Suprapubic skin (tissue), 4 donors: ENCODE measurements around the gene GMDS. TPM values are rescaled to one million over a fixed set of nuclear protein-coding genes. Genes with fewer than 3 reads are reported as not detected.

ENCODE experiments used
- DNase-seq, 2 donors: peaks; one replicate each; pipeline ENCODE4 v3.0.0-alpha.2; 2019; ENCODE audit warnings: low spot score in 2 of 2
- H3K27ac ChIP-seq: fragments of 200-600 bp; sonication (generic); one replicate; pipeline ENCODE4 v1.5.1; 2019
- H3K27me3 ChIP-seq: fragments of 200-600 bp; sonication (generic); one replicate; pipeline ENCODE4 v1.5.1; 2019
- H3K36me3 ChIP-seq: fragments of 200-600 bp; sonication (generic); one replicate; pipeline ENCODE4 v1.5.1; 2019
- H3K4me1 ChIP-seq: fragments of 200-600 bp; sonication (generic); one replicate; pipeline ENCODE4 v1.5.1; 2019
- H3K4me3 ChIP-seq: fragments of 200-600 bp; sonication (generic); one replicate; pipeline ENCODE4 v1.5.1; 2019; ENCODE audit warnings: mild to moderate bottlenecking
- H3K9me3 ChIP-seq: fragments of 200-600 bp; sonication (generic); one replicate; pipeline ENCODE4 v1.5.1; 2019
- EP300 ChIP-seq: sonication (generic); formaldehyde crosslinking; IDR thresholded peaks from one replicate; pipeline ENCODE4 v1.6.1; 2017; ENCODE audit warnings: antibody characterized with exemption
- POLR2A ChIP-seq, 2 donors: fragments of 450-650 bp; IDR thresholded peaks; one replicate each; pipeline ENCODE4 v1.6.1; 2017; ENCODE audit warnings: antibody characterized with exemption in 2 of 2, mild to moderate bottlenecking in 2 of 2, moderate library complexity in 2 of 2
- POLR2AphosphoS5 ChIP-seq, 3 donors: sonication (generic); formaldehyde crosslinking; IDR thresholded peaks; one replicate each; pipeline ENCODE4 v1.6.1; 2017; ENCODE audit warnings: antibody characterized with exemption in 3 of 3
- WGBS: methylation state at CpG from one replicate; pipeline ENCODE4 v1.1.5; 2018; 5-methylcytosine and 5-hydroxymethylcytosine counted together
- total RNA-seq, 4 donors: library from RNA; depleted of rRNA; stranded (reverse); fragments of >200 nt; gene quantifications; one replicate each; pipeline ENCODE4 v1.1.0, GENCODE V29; 2016
- TF ChIP-seq, protein P1 (sequence below), 2 donors: fragments of 200-600 bp in 1 of 2; fragments of 450-650 bp in 1 of 2; sonication (generic) in 1 of 2; IDR thresholded peaks; one replicate each; pipeline ENCODE4 v1.5.1; 2016 to 2019; ENCODE audit warnings: antibody characterized with exemption in 2 of 2, mild to moderate bottlenecking in 1 of 2, moderate library complexity in 1 of 2

GMDS gene
- total RNA-seq, 4 donors from 2014 or later: 11.7 to 19.3 (median 13.2) TPM

DNA sequence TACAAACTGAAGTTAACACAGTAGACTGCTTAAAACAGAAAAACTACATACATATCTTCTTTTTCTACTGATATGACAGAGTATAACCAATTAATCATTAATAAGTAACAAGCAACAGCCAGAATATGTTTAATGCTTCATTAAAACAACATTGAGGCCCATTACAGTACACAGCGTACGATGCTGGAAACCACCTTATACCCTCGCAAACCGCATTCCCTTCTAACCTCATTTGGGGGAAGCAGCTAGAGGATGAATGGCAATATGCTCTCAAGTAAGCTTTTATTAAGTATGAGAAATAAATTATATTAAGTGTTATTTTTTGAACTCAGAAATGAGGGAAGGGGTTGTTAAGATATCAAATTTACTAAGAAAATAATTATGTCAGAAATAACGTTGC, 142.4 kb downstream of the GMDS start:
- WGBS: 85% methylated on average over 5 of the region's 5 CpGs

DNA sequence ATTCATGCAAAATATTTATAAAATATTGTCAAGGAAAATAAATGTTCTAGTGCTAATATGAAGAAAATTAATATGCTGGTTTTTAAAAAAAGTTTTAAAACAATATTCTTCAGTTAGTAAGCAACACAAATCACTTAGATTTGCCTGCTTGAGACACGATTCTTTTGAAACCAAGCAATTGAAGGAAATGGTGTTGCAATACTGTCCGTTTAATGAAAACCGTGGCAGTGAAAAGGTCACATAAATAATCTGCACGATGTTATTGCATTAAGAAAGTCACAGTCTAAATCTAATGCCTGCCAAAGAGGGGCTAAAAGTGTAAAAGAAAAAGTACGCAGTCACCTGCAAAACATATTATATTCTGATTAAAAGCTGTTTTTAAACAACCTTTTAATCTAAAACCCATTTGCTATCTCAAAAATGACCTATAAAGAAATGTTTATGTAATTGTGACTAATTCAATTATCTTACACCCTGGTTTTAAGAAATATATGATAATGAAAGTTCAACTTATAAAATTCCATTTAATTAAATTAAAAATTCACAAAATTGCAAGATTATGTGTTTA, 143.0 kb downstream of the GMDS start:
- Histone ChIP-seq H3K36me3 (no peaks in the 10 kb centered on the region), H3K27me3 (no peaks in the 10 kb centered on the region), H3K27ac (peak overlapping the region; percentile 40), H3K4me1 (peaks cover 4% of the 10 kb centered on the region), H3K9me3 (no peaks in the 10 kb centered on the region), H3K4me3 (no peak overlapping the region)
- no peak for DNase-seq
- WGBS: 71% methylated on average over 5 of the region's 5 CpGs
- TF ChIP-seq EP300: no peak
- no peak for TF ChIP-seq POLR2AphosphoS5 (IDR thresholded peaks at IDR 0.05)
- TF ChIP-seq POLR2A (IDR thresholded peaks at IDR 0.05): no peak
- TF ChIP-seq, protein P1, sequence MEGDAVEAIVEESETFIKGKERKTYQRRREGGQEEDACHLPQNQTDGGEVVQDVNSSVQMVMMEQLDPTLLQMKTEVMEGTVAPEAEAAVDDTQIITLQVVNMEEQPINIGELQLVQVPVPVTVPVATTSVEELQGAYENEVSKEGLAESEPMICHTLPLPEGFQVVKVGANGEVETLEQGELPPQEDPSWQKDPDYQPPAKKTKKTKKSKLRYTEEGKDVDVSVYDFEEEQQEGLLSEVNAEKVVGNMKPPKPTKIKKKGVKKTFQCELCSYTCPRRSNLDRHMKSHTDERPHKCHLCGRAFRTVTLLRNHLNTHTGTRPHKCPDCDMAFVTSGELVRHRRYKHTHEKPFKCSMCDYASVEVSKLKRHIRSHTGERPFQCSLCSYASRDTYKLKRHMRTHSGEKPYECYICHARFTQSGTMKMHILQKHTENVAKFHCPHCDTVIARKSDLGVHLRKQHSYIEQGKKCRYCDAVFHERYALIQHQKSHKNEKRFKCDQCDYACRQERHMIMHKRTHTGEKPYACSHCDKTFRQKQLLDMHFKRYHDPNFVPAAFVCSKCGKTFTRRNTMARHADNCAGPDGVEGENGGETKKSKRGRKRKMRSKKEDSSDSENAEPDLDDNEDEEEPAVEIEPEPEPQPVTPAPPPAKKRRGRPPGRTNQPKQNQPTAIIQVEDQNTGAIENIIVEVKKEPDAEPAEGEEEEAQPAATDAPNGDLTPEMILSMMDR (IDR thresholded peaks at IDR 0.05): no peak

More for the DNA sequence above, 142.4 kb downstream of the GMDS start:
- Histone ChIP-seq H3K4me1 (peaks cover 4% of the 10 kb centered on the region), H3K4me3 (no peak overlapping the region), H3K27me3 (no peaks in the 10 kb centered on the region), H3K36me3 (no peaks in the 10 kb centered on the region), H3K9me3 (no peaks in the 10 kb centered on the region), H3K27ac (peak overlapping the region; percentile 40)
- TF ChIP-seq POLR2AphosphoS5 (IDR thresholded peaks at IDR 0.05) (no peak), EP300 (no peak), POLR2A (IDR thresholded peaks at IDR 0.05) (no peak)
- TF ChIP-seq, protein P1 (IDR thresholded peaks at IDR 0.05): no peak
- no peak for DNase-seq

DNA sequence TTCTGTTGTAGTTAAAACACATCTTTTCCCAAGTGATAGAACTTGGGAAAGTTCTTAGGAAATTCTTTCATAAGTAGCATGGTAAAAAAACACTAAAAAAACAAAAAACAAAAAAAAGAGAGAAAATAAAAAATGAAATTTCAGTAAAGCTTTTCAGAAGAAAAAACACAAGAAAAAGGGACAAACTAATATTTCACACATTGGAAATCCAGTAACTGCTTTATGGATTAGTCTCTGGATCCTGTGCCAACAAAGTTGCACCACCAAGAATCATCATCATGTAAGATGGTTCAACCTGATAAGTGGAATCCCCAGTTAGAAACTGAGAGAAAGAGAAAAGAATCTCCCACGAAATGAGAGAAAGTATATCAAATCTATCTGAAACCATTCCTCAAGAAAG, 144.2 kb downstream of the GMDS start:
- TF ChIP-seq EP300 (no peak), POLR2AphosphoS5 (IDR thresholded peaks at IDR 0.05) (no peak), POLR2A (IDR thresholded peaks at IDR 0.05) (no peak)
- TF ChIP-seq, protein P1 (IDR thresholded peaks at IDR 0.05): no peak

DNA sequence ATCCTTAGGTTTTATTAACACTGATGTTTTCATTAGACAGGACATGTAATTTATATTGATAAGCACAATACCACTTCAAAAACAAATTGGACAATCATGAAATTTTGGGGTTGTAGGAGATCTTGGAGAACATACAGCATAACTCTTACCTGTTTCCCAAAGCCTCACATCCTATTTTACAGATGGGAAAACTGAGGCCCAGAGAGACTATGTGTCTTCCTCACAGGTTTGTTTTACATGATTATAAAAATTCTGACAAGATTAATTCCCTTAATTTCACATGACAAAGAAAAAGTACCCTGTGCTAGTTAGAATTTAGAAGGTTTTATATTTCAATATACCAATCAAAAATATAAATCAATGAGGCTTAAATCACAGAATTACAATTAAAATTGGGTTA, 145.5 kb downstream of the GMDS start:
- DNase-seq: no peak
- Histone ChIP-seq H3K36me3 (no peaks in the 10 kb centered on the region), H3K9me3 (no peaks in the 10 kb centered on the region), H3K27me3 (no peaks in the 10 kb centered on the region), H3K27ac (no peak overlapping the region), H3K4me1 (peaks cover 4% of the 10 kb centered on the region), H3K4me3 (no peak overlapping the region)
- TF ChIP-seq POLR2A (IDR thresholded peaks at IDR 0.05) (no peak), POLR2AphosphoS5 (IDR thresholded peaks at IDR 0.05) (no peak), EP300 (no peak)
- TF ChIP-seq, protein P1 (IDR thresholded peaks at IDR 0.05): no peak

More for the DNA sequence above, 144.2 kb downstream of the GMDS start:
- no peak overlapping the region for H3K27ac ChIP-seq
- H3K4me1 ChIP-seq: peaks cover 4% of the 10 kb centered on the region
- no peak overlapping the region for H3K4me3 ChIP-seq
- no peaks in the 10 kb centered on the region for H3K9me3 ChIP-seq
- no peaks in the 10 kb centered on the region for H3K36me3 ChIP-seq
- DNase-seq: no peak
- H3K27me3 ChIP-seq: no peaks in the 10 kb centered on the region
- 91% methylated on average over 1 of the region's 1 CpG for WGBS

DNA sequence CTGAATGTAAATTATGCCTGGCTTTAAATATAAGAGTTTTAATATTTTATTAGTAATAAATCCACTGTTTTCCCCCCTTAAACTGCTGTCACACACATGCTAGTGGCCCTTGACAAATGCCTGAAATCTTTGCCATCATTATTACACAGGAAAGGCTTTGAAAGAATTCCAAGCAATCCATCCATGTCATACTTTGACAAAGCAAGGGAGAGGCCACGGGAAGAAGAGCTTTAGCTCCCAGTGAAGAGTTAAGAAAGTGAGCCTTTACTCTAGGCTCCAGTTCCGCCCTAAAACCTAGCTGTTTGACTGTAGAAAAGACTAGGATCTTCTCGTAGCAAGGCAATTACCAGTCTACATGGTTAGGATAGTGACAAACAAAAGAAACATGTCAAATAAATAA, 147.9 kb downstream of the GMDS start:
- Histone ChIP-seq H3K27me3 (no peaks in the 10 kb centered on the region), H3K4me3 (no peak overlapping the region), H3K9me3 (no peaks in the 10 kb centered on the region), H3K27ac (no peak overlapping the region), H3K36me3 (no peaks in the 10 kb centered on the region), H3K4me1 (no peaks in the 10 kb centered on the region)
- WGBS: 88% methylated on average over 3 of the region's 3 CpGs
- no peak for DNase-seq
- TF ChIP-seq POLR2A (IDR thresholded peaks at IDR 0.05) (no peak), POLR2AphosphoS5 (IDR thresholded peaks at IDR 0.05) (no peak), EP300 (no peak)
- TF ChIP-seq, protein P1 (IDR thresholded peaks at IDR 0.05): no peak
